ENCODE data around the gene RIT1. TPM values are rescaled to one million over a fixed set of nuclear protein-coding genes. Genes with fewer than 3 reads are reported as not detected.

Gene RIT1
- total RNA-seq, 1 donor from 2014 or later: 38.8 TPM

- H3K36me3 ChIP-seq (ENCODE audit: control insufficient read depth, insufficient read depth, low read length): peaks cover 1% of the 10 kb centered on the region
- peak overlapping the region; percentile 37 for H3K4me3 ChIP-seq (ENCODE audit: low read depth, low read length)
- no peak for TF ChIP-seq CTCF (IDR thresholded peaks at IDR 0.05; ENCODE audit: insufficient read depth, low read length, poor library complexity, severe bottlenecking)
- DNase-seq (ENCODE audit: low read depth): no peak
- H3K27me3 ChIP-seq (ENCODE audit: control insufficient read depth, insufficient read depth, low read length): no peaks in the 10 kb centered on the region
These were observed 23.9 kb upstream of the RIT1 start for GRCh38 chr1:155934936-155935590.

GRCh38 chr1:155934097-155934935 lies 23.2 kb upstream of the RIT1 start, which contains the start of gene KHDC4:
TSS of gene KHDC4 (minus strand) at chr1:155934413. CDS start at chr1:155934373, 40 bp downstream.
- no peak for TF ChIP-seq CTCF (IDR thresholded peaks at IDR 0.05; ENCODE audit: insufficient read depth, low read length, poor library complexity, severe bottlenecking)
- H3K36me3 ChIP-seq (ENCODE audit: control insufficient read depth, insufficient read depth, low read length): peaks cover 1% of the 10 kb centered on the region
- H3K27me3 ChIP-seq (ENCODE audit: control insufficient read depth, insufficient read depth, low read length): no peaks in the 10 kb centered on the region
- H3K4me3 ChIP-seq (ENCODE audit: low read depth, low read length): peak within 1 kb of the TSS; percentile 73
- DNase-seq (ENCODE audit: low read depth): peak; percentile 98

- TF ChIP-seq CTCF (IDR thresholded peaks at IDR 0.05; ENCODE audit: insufficient read depth, low read length, poor library complexity, severe bottlenecking): no peak
- peak overlapping the region; percentile 73 for H3K4me3 ChIP-seq (ENCODE audit: low read depth, low read length)
- no peak for DNase-seq (ENCODE audit: low read depth)
- H3K36me3 ChIP-seq (ENCODE audit: control insufficient read depth, insufficient read depth, low read length): peaks cover 1% of the 10 kb centered on the region
- no peaks in the 10 kb centered on the region for H3K27me3 ChIP-seq (ENCODE audit: control insufficient read depth, insufficient read depth, low read length)
These were observed 22.5 kb upstream of the RIT1 start for GRCh38 chr1:155933591-155934096.

GRCh38 chr1:155932487-155932886 lies 21.3 kb upstream of the RIT1 start:
- TF ChIP-seq CTCF (IDR thresholded peaks at IDR 0.05; ENCODE audit: insufficient read depth, low read length, poor library complexity, severe bottlenecking): no peak
- no peak for DNase-seq (ENCODE audit: low read depth)
- peaks cover 1% of the 10 kb centered on the region for H3K36me3 ChIP-seq (ENCODE audit: control insufficient read depth, insufficient read depth, low read length)
- no peak overlapping the region for H3K4me3 ChIP-seq (ENCODE audit: low read depth, low read length)
- H3K27me3 ChIP-seq (ENCODE audit: control insufficient read depth, insufficient read depth, low read length): no peaks in the 10 kb centered on the region

GRCh38 chr1:155932081-155932480 lies 20.9 kb upstream of the RIT1 start:
- TF ChIP-seq CTCF (IDR thresholded peaks at IDR 0.05; ENCODE audit: insufficient read depth, low read length, poor library complexity, severe bottlenecking): no peak
- DNase-seq (ENCODE audit: low read depth): no peak
- Histone ChIP-seq H3K36me3 (ENCODE audit: control insufficient read depth, insufficient read depth, low read length) (peaks cover 1% of the 10 kb centered on the region), H3K4me3 (ENCODE audit: low read depth, low read length) (no peak overlapping the region), H3K27me3 (ENCODE audit: control insufficient read depth, insufficient read depth, low read length) (no peaks in the 10 kb centered on the region)
